ENCODE data around the gene ABTB2.

GRCh38 chr11:34314176-34314575 lies 43.6 kb downstream of the ABTB2 start:
- TF ChIP-seq CTCF (conservative IDR thresholded peaks at IDR 0.05; ENCODE audit: low read length) = no peak
- TF ChIP-seq EZH2phosphoT487 (IDR thresholded peaks at IDR 0.05; ENCODE audit: borderline replicate concordance, low read depth, low read length) = no peak
